Loucy (cell line): Measurements from ENCODE around the gene INSC.

Source experiments
- H2AFZ ChIP-seq: fragments of 200-600 bp; sonication (generic); 2 replicates; pipeline ENCODE4 v1.6.0; 2016; ENCODE audit warnings: antibody characterized with exemption, mild to moderate bottlenecking, low read length, moderate library complexity
- H3F3A ChIP-seq: fragments of 200-600 bp; 2 replicates; pipeline ENCODE4 v1.6.0; 2016; ENCODE audit warnings: antibody characterized with exemption, low read depth, mild to moderate bottlenecking
- H3K27me3 ChIP-seq: fragments of 200-600 bp; sonication (generic); 2 replicates; pipeline ENCODE4 v1.6.1; 2014; ENCODE audit warnings: low read length, mild to moderate bottlenecking; ENCODE audit not compliant: insufficient read depth, poor library complexity, severe bottlenecking
- H3K36me3 ChIP-seq: fragments of 200-600 bp; sonication (generic); 2 replicates; pipeline ENCODE4 v1.6.1; 2016; ENCODE audit warnings: low read length; ENCODE audit not compliant: insufficient read depth
- H3K4me1 ChIP-seq: fragments of 200-600 bp; sonication (generic); 2 replicates; pipeline ENCODE4 v1.5.1; 2014; ENCODE audit warnings: low read length, mild to moderate bottlenecking; ENCODE audit not compliant: insufficient read depth, poor library complexity, severe bottlenecking
- H3K4me2 ChIP-seq: fragments of 200-600 bp; sonication (generic); 2 replicates; pipeline ENCODE4 v1.6.0; 2014; ENCODE audit warnings: antibody characterized with exemption, low read length, low read depth, mild to moderate bottlenecking; ENCODE audit not compliant: poor library complexity, severe bottlenecking
- H3K4me3 ChIP-seq: fragments of 200-600 bp; sonication (generic); 2 replicates; pipeline ENCODE4 v1.5.1; 2014; ENCODE audit warnings: low read length, mild to moderate bottlenecking, mixed read lengths; ENCODE audit not compliant: poor library complexity, severe bottlenecking
- H3K79me2 ChIP-seq: fragments of 200-600 bp; sonication (generic); 2 replicates; pipeline ENCODE4 v1.6.1; 2014; ENCODE audit warnings: low read length; ENCODE audit not compliant: insufficient read depth
- H3K9ac ChIP-seq: fragments of 200-600 bp; sonication (generic); 2 replicates; pipeline ENCODE4 v1.6.0; 2014; ENCODE audit warnings: mild to moderate bottlenecking, low read depth, low read length, moderate library complexity; ENCODE audit not compliant: poor library complexity, severe bottlenecking
- H3K9me2 ChIP-seq: fragments of 200-600 bp; sonication (generic); replicated peaks from 2 replicates; pipeline ENCODE4 v1.6.1; 2016; ENCODE audit warnings: low read depth, low read length, mixed read lengths
- H3K9me3 ChIP-seq: fragments of 200-600 bp; sonication (generic); 2 replicates; pipeline ENCODE4 v1.6.1; 2014; ENCODE audit warnings: mild to moderate bottlenecking, antibody characterized with exemption, low read length, low read depth; ENCODE audit not compliant: insufficient read depth
- H4K20me1 ChIP-seq: fragments of 200-600 bp; sonication (generic); 2 replicates; pipeline ENCODE4 v1.6.0; 2014; ENCODE audit warnings: antibody characterized with exemption, low read length, mild to moderate bottlenecking; ENCODE audit not compliant: insufficient read depth, poor library complexity, severe bottlenecking
- EZH2phosphoT487 ChIP-seq: fragments of 200-600 bp; IDR thresholded peaks from 2 replicates; pipeline ENCODE4 v1.6.1; 2018; ENCODE audit warnings: antibody characterized with exemption, mild to moderate bottlenecking, moderate library complexity, borderline replicate concordance
- TF ChIP-seq, protein P1 (sequence below): fragments of 200-600 bp; sonication (generic); conservative IDR thresholded peaks from 2 replicates; pipeline ENCODE4 v1.5.1; 2014; ENCODE audit warnings: mild to moderate bottlenecking, antibody characterized with exemption, low read length

The INSC gene

DNA sequence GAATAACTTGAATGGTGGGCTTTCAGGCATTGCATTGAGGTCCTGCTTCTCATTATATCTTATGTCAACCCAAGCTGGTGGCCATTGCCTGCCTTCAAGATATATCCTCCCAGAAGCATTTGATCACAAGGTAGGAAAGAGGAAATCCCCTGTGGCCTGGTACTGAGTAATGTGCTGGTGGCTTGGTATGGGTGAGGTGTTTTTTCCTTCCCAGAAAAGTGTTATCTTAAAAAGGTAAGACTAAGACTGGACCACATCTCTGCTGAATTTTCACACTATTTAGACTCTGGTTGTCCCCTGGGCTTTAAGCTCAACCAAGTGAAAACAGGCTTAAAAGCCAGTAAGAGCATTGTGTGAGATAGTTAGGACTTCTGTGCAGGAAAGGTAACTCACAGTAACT lies 3.7 kb downstream of the INSC start:
- Histone ChIP-seq H3K9ac (no peak overlapping the region), H2AFZ (no peak overlapping the region), H3K9me3 (no peaks in the 10 kb centered on the region), H4K20me1 (no peaks in the 10 kb centered on the region), H3K4me3 (no peak overlapping the region), H3K4me2 (peak overlapping the region; percentile 20), H3K27me3 (no peaks in the 10 kb centered on the region), H3K9me2 (no peaks in the 10 kb centered on the region), H3K36me3 (no peaks in the 10 kb centered on the region), H3K4me1 (peaks cover 27% of the 10 kb centered on the region), H3F3A (no peaks in the 10 kb centered on the region), H3K79me2 (no peaks in the 10 kb centered on the region)
- TF ChIP-seq, protein P1, sequence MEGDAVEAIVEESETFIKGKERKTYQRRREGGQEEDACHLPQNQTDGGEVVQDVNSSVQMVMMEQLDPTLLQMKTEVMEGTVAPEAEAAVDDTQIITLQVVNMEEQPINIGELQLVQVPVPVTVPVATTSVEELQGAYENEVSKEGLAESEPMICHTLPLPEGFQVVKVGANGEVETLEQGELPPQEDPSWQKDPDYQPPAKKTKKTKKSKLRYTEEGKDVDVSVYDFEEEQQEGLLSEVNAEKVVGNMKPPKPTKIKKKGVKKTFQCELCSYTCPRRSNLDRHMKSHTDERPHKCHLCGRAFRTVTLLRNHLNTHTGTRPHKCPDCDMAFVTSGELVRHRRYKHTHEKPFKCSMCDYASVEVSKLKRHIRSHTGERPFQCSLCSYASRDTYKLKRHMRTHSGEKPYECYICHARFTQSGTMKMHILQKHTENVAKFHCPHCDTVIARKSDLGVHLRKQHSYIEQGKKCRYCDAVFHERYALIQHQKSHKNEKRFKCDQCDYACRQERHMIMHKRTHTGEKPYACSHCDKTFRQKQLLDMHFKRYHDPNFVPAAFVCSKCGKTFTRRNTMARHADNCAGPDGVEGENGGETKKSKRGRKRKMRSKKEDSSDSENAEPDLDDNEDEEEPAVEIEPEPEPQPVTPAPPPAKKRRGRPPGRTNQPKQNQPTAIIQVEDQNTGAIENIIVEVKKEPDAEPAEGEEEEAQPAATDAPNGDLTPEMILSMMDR: no peak
- no peak for TF ChIP-seq EZH2phosphoT487

DNA sequence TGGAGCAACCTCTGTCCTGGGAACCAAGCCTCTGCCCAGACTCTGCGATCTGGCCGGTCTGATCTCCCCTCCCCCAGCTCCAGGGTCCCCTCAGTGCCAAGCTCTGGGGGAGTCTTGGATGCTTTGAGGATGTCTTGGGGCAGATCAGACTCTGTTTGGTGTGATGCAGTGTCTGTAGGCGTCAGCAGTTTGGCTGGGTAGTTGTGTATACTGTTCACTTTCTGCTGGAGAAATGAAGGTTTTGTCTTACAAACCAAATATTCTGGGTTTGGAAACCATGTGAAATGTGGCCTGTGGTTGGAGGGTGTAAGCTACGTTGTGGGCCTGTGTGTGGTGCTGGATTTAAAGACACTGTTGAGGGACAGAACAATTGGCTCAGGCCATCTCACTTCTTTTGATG lies 4.6 kb downstream of the INSC start:
- Histone ChIP-seq H3K79me2 (no peaks in the 10 kb centered on the region), H3K4me2 (no peak overlapping the region), H2AFZ (no peak overlapping the region), H4K20me1 (no peaks in the 10 kb centered on the region), H3K9ac (no peak overlapping the region), H3K4me3 (no peak overlapping the region), H3K36me3 (no peaks in the 10 kb centered on the region), H3K27me3 (no peaks in the 10 kb centered on the region), H3K4me1 (peaks cover 19% of the 10 kb centered on the region), H3K9me2 (no peaks in the 10 kb centered on the region), H3F3A (no peaks in the 10 kb centered on the region), H3K9me3 (no peaks in the 10 kb centered on the region)
- no peak for TF ChIP-seq EZH2phosphoT487
- TF ChIP-seq, protein P1: no peak

DNA sequence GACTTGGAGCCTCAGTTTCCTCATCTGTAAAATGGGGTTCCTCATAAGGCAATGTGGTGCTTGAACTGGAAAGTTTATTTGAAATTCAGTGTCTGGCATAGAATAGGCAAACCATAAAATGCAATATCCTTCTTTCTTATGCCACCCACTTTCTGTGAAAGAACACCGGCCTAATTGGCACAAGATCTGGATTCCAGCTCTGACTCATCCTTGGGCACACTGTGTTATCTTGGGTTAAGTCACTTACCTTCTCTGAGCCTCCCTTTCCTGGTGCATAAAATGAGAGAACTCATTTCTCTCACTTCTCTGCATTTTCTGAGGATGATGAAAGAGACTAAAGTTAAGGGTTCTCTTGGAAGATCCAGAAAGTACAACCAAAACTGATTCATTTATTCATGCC lies 5.1 kb downstream of the INSC start:
- Histone ChIP-seq H3K4me3 (no peak overlapping the region), H3K4me2 (no peak overlapping the region), H3K27me3 (no peaks in the 10 kb centered on the region), H3K36me3 (no peaks in the 10 kb centered on the region), H3K9me3 (no peaks in the 10 kb centered on the region), H3F3A (no peaks in the 10 kb centered on the region), H3K9me2 (no peaks in the 10 kb centered on the region), H3K79me2 (no peaks in the 10 kb centered on the region), H3K4me1 (peaks cover 17% of the 10 kb centered on the region), H3K9ac (no peak overlapping the region), H4K20me1 (no peaks in the 10 kb centered on the region), H2AFZ (no peak overlapping the region)
- TF ChIP-seq EZH2phosphoT487: no peak
- TF ChIP-seq, protein P1: no peak
